BE2C (cell line): Measurements from ENCODE around the gene MRAS. TPM values are rescaled to one million over a fixed set of nuclear protein-coding genes. Genes with fewer than 3 reads are reported as not detected.

Source experiments
- DNase-seq: peaks from one replicate; pipeline ENCODE4 v3.0.0-alpha.2; 2020
- H3K27me3 ChIP-seq: fragments of 250-450 bp; sonication (Bioruptor Pico); 2 replicates; pipeline ENCODE4 v1.5.1; 2020; ENCODE audit warnings: mild to moderate bottlenecking
- H3K36me3 ChIP-seq: fragments of 250-450 bp; sonication (Bioruptor Pico); 2 replicates; pipeline ENCODE4 v1.5.1; 2020; ENCODE audit warnings: mild to moderate bottlenecking
- H3K4me1 ChIP-seq: fragments of 250-450 bp; sonication (Bioruptor Pico); 2 replicates; pipeline ENCODE4 v1.5.1; 2020
- H3K4me3 ChIP-seq: 2 replicates; pipeline ENCODE4 v1.5.1; 2011; ENCODE audit warnings: low read depth, low read length
- H3K9me3 ChIP-seq: fragments of 250-450 bp; sonication (Bioruptor Pico); 2 replicates; pipeline ENCODE4 v1.5.1; 2020
- polyA plus RNA-seq: library from polyadenylated mRNA; unstranded; fragments of >200 nt; gene quantifications from one replicate; pipeline ENCODE4 v1.2.1, GENCODE V29; 2012; ENCODE audit warnings: low read depth, missing spikeins; ENCODE audit not compliant: insufficient read length, insufficient read depth
- TF ChIP-seq, protein P1 (sequence below): IDR thresholded peaks from 2 replicates; pipeline ENCODE4 v1.5.1; 2012; ENCODE audit warnings: mild to moderate bottlenecking, low read depth, low read length

MRAS gene
- 0.36 TPM for polyA plus RNA-seq

DNA sequence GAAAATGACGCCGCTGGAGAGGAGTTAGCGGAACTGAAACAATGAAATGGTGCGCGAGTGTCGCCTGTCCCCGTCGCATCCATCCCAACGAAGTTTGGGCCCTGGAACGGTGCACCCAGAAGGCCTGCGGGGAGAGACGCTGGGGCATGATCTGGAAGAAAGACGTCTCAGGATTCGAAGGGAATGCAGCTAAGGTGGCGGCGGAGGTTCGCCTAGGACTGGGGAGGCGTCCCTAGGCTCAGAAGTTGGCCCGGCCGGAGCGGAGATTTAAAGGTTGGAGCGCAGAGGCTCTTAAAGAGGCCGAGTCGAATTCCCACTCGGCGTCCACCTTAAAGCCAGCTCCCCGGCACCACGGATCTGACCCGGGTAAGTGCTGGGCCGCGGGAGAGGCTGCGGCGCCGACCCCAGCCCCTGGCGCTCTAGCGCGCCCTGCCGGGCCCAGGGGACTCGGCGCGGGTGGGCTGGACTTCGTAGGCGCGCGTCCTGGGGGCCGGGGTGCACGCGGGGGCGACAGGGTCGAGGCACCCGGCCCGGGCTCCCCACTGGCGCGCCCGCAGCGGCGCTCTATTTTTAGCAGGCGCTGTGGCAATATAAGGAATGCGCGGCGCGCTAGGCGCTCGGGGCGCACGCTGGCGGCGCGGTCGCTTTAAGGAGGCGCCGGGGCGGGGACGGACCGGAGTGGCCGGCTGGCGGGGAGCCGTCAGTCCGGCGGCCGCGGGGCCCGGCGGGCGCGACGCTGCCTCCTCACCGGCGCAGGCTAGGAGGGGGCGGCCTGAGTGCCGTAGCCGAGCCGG is at the start of gene MRAS:
Gene MRAS, plus strand, starts transcription at position 620 of the 794 bp plus-strand sequence. CDS start 24,305 bp downstream, outside the sequence.
- no peaks in the 10 kb centered on the region; the same call in 1 of the 2 replicates for H3K9me3 ChIP-seq
- DNase-seq, result peak; percentile 59
- H3K4me3 ChIP-seq, result peak within 1 kb of the TSS; percentile 57
- no peaks in the 10 kb centered on the region for H3K36me3 ChIP-seq
- TF ChIP-seq, protein P1, sequence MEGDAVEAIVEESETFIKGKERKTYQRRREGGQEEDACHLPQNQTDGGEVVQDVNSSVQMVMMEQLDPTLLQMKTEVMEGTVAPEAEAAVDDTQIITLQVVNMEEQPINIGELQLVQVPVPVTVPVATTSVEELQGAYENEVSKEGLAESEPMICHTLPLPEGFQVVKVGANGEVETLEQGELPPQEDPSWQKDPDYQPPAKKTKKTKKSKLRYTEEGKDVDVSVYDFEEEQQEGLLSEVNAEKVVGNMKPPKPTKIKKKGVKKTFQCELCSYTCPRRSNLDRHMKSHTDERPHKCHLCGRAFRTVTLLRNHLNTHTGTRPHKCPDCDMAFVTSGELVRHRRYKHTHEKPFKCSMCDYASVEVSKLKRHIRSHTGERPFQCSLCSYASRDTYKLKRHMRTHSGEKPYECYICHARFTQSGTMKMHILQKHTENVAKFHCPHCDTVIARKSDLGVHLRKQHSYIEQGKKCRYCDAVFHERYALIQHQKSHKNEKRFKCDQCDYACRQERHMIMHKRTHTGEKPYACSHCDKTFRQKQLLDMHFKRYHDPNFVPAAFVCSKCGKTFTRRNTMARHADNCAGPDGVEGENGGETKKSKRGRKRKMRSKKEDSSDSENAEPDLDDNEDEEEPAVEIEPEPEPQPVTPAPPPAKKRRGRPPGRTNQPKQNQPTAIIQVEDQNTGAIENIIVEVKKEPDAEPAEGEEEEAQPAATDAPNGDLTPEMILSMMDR, result peak; percentile 36
- no peaks in the 10 kb centered on the region for H3K4me1 ChIP-seq
- peaks cover 13% of the 10 kb centered on the region for H3K27me3 ChIP-seq

DNA sequence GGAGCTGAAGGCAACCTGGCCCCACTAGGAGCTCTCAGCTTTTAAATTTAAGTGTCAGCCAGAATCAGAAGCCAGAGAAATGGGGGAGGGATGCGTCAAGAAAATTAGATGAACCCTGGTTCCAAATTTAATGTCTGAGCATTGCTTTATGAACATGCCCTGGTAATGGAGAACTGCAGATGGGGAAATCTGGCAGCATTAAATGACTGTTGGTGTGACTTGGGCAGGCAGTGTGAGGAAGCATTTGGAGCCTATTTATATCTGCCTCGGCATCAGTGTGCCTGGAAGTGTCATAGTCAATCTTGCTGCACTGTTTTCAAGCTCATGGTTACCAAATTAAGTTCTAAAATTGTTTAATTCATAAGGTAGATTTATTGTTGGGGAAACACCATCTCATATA is 47.7 kb upstream of the MRAS start:
- Histone ChIP-seq H3K27me3 (no peaks in the 10 kb centered on the region; the same call in 1 of the 2 replicates), H3K9me3 (no peaks in the 10 kb centered on the region), H3K4me3 (no peak overlapping the region), H3K36me3 (no peaks in the 10 kb centered on the region), H3K4me1 (no peaks in the 10 kb centered on the region)
- TF ChIP-seq, protein P1, result no peak
- DNase-seq, result no peak

GRCh38 chr3:138303474-138303873 is 44.9 kb upstream of the MRAS start:
- TF ChIP-seq, protein P1, result no peak
- H3K4me3 ChIP-seq, result no peak overlapping the region
- no peaks in the 10 kb centered on the region; the same call in 1 of the 2 replicates for H3K27me3 ChIP-seq
- no peaks in the 10 kb centered on the region for H3K4me1 ChIP-seq
- H3K36me3 ChIP-seq, result no peaks in the 10 kb centered on the region
- no peaks in the 10 kb centered on the region for H3K9me3 ChIP-seq
- no peak for DNase-seq

GRCh38 chr3:138307899-138308298 is 40.5 kb upstream of the MRAS start:
- TF ChIP-seq, protein P1, result no peak
- no peak overlapping the region for H3K4me3 ChIP-seq
- no peaks in the 10 kb centered on the region for H3K9me3 ChIP-seq
- H3K36me3 ChIP-seq, result no peaks in the 10 kb centered on the region
- peaks cover 21% of the 10 kb centered on the region for H3K27me3 ChIP-seq
- no peaks in the 10 kb centered on the region for H3K4me1 ChIP-seq
- no peak for DNase-seq

DNA sequence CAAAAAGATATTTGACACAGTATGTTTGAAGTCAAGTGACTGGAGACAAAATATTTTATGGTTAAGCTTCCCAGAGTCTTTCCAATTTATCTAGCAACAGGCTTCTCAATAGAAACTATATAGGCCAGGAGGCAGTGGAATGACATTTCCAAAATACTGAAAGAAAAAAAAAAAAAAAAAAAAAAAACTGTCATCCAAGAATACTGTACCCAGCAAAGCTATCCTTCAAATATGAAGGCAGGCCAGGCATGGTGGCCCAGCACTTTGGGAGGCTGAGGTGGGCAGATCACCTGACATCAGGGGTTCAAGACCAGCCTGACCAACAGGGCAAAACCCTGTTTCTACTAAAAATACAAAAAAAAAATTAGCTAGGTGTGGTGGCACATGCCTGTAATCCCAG is 39.6 kb upstream of the MRAS start:
- peaks cover 30% of the 10 kb centered on the region for H3K27me3 ChIP-seq
- H3K4me3 ChIP-seq, result no peak overlapping the region
- H3K36me3 ChIP-seq, result no peaks in the 10 kb centered on the region
- no peak for DNase-seq
- H3K9me3 ChIP-seq, result no peaks in the 10 kb centered on the region
- H3K4me1 ChIP-seq, result no peaks in the 10 kb centered on the region
- TF ChIP-seq, protein P1, result no peak

DNA sequence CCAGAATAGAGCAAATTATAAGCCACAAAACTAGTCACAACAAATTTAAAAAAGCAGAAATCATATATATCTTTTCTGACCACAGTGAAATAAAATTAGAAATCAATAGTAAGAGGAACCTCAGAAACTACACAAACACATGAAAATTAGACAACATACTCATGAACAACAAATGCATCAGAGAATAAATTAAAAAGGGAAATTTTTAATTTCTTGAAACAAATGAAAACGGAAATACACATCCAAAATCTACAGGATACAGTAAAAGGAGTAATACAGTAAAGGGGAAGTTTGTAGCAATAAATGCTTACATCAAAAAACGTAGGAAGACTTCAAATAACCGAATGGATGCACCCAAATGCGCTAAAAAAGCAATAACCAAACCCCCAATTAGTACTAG is 37.9 kb upstream of the MRAS start:
- Histone ChIP-seq H3K36me3 (no peaks in the 10 kb centered on the region), H3K4me1 (no peaks in the 10 kb centered on the region), H3K9me3 (no peaks in the 10 kb centered on the region), H3K27me3 (peaks cover 36% of the 10 kb centered on the region), H3K4me3 (no peak overlapping the region)
- no peak for DNase-seq
- TF ChIP-seq, protein P1, result no peak
